SJSA1 (cell line): Measurements from ENCODE around the gene CYYR1. TPM values are rescaled to one million over a fixed set of nuclear protein-coding genes. Genes with fewer than 3 reads are reported as not detected.

Experiments
- DNase-seq, 2 experiments: peaks; one replicate each; pipeline ENCODE4 v3.0.0-alpha.2; 2015 to 2020; ENCODE audit warnings: low spot score in 2 of 2, low read depth in 1 of 2
- H3K27ac ChIP-seq: fragments of 250-450 bp; sonication (Bioruptor Pico); 2 replicates; pipeline ENCODE4 v1.5.1; 2020; ENCODE audit warnings: mild to moderate bottlenecking, moderate library complexity
- H3K27me3 ChIP-seq: fragments of 250-450 bp; sonication (Bioruptor Pico); replicated peaks from 2 replicates; pipeline ENCODE4 v1.5.1; 2020; ENCODE audit warnings: mild to moderate bottlenecking, moderate library complexity
- H3K36me3 ChIP-seq: fragments of 250-450 bp; sonication (Bioruptor Pico); 2 replicates; pipeline ENCODE4 v1.5.1; 2020; ENCODE audit warnings: mild to moderate bottlenecking
- H3K4me1 ChIP-seq: fragments of 250-450 bp; sonication (Bioruptor Pico); replicated peaks from 2 replicates; pipeline ENCODE4 v1.6.1; 2021; ENCODE audit warnings: mild to moderate bottlenecking
- H3K4me3 ChIP-seq: fragments of 250-450 bp; sonication (Bioruptor Pico); 2 replicates; pipeline ENCODE4 v1.5.1; 2020; ENCODE audit warnings: mild to moderate bottlenecking
- H3K9me3 ChIP-seq: fragments of 250-450 bp; sonication (Bioruptor Pico); replicated peaks from 2 replicates; pipeline ENCODE4 v1.5.1; 2020; ENCODE audit warnings: mild to moderate bottlenecking
- total RNA-seq: library from RNA; depleted of rRNA; stranded (reverse); fragments of >200 nt; shearing (Covaris generic); gene quantifications from 2 replicates; pipeline ENCODE4 v1.2.3, GENCODE V29; 2014

The CYYR1 gene
- total RNA-seq, 1 experiment from 2014 or later = 22.3 TPM

DNA sequence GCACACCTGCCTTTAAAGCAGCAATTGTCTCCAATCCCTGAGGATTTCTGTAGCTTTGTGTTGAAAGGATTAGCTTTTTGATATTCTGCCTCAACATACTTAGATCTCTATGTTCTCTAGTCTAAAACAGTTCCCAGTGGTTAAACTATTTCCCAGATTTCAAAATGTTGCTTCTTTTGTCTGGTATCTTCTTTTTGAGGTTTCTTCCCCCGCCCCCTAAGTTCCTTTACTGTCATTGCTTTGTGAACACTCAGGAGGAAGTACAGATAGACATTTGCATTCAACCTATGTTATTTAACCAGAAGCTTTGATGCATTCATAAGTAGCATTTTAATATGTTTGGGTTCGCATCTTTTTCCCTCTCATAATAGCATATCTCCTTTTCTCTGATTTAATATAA, 33.5 kb downstream of the CYYR1 start:
- Histone ChIP-seq H3K9me3 (no peaks in the 10 kb centered on the region), H3K27me3 (no peaks in the 10 kb centered on the region), H3K27ac (no peak overlapping the region), H3K4me1 (no peaks in the 10 kb centered on the region), H3K4me3 (no peak overlapping the region), H3K36me3 (no peaks in the 10 kb centered on the region)
- no peak for DNase-seq

DNA sequence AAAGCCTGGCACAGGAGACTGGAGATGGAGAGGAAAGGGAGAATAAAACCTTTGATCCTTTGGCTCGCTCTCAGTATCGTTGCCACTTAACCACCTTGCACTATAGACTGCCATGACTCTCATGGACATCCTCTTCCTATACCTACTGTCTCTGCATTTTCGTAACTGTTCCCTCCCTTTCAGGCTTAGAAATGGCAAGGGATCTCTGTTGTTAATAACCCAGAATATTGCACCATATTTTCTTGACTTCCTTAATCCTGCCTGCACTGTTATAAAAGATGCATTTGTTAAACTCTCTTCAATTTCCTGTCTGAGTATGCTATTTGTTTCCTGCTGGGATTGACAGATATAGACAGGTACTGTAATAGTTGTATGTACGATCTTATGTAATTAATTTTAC, 38.6 kb downstream of the CYYR1 start:
- Histone ChIP-seq H3K4me1 (no peaks in the 10 kb centered on the region), H3K27ac (no peak overlapping the region), H3K36me3 (no peaks in the 10 kb centered on the region), H3K9me3 (no peaks in the 10 kb centered on the region), H3K4me3 (no peak overlapping the region), H3K27me3 (no peaks in the 10 kb centered on the region)
- DNase-seq = no peak

DNA sequence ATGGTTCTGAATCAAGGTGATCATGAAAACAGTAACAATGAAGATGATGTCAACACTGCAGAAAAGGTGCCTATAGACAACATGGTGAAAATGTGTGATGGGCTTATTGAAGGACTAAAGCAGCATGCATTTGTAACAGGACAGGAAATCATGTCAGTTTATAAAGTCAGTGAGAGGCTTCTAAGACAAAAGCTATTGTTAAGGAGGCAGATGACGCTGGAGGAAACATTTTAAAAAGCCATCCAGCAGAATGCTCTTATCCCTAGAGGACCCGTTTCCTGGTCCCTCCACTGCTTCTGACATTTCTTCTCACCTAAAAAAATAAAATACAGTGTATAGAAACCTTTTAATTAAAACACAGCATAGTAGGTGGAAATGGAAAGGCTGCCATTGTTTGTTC, 40.9 kb downstream of the CYYR1 start:
- no peak for DNase-seq
- no peaks in the 10 kb centered on the region for H3K27me3 ChIP-seq
- no peaks in the 10 kb centered on the region for H3K4me1 ChIP-seq
- H3K9me3 ChIP-seq = no peaks in the 10 kb centered on the region
- no peaks in the 10 kb centered on the region for H3K36me3 ChIP-seq
- no peak overlapping the region for H3K27ac ChIP-seq
- no peak overlapping the region for H3K4me3 ChIP-seq

DNA sequence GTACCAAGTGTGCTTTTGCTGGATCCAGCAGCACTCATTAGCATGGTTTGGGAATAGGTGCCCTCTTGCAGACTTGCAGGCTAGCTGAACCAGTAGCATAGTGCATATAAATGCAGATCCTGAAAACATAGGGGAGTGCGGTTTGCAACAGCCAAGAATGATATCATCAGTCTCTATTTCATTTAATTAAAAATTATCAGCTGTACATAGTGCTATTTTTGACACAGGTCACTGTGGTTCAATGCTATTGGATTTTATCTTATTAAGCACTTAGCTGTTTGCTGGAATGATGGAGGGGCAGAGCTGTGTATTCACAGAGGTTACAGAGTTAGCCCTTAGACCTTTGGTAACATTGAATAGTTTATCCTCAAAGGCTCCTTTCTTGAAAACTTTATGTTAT, 43.6 kb downstream of the CYYR1 start:
- H3K27ac ChIP-seq = no peak overlapping the region
- H3K27me3 ChIP-seq = no peaks in the 10 kb centered on the region
- no peaks in the 10 kb centered on the region for H3K9me3 ChIP-seq
- no peaks in the 10 kb centered on the region for H3K4me1 ChIP-seq
- no peaks in the 10 kb centered on the region for H3K36me3 ChIP-seq
- H3K4me3 ChIP-seq = no peak overlapping the region
- DNase-seq = no peak

DNA sequence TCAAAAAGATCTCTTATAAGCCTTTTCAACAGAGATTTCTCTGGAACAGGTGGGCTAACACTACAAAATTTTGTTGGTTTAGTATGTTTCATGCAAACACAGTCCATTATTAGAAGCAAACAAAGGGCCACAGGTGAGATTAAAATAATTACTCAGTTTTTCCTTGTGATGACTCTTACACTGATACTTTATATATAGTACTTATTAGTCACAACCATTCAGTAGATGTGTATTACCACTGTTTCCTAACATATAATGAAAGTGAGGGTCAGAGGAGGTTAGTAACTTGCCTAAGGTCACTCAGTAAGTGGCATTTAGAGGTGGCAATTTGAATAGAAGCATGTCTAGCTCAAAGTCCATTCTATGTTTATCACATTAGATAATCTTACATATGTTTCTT, 44.2 kb downstream of the CYYR1 start:
- Histone ChIP-seq H3K4me3 (no peak overlapping the region), H3K4me1 (no peaks in the 10 kb centered on the region), H3K27ac (no peak overlapping the region), H3K9me3 (no peaks in the 10 kb centered on the region), H3K27me3 (no peaks in the 10 kb centered on the region), H3K36me3 (no peaks in the 10 kb centered on the region)
- no peak for DNase-seq

DNA sequence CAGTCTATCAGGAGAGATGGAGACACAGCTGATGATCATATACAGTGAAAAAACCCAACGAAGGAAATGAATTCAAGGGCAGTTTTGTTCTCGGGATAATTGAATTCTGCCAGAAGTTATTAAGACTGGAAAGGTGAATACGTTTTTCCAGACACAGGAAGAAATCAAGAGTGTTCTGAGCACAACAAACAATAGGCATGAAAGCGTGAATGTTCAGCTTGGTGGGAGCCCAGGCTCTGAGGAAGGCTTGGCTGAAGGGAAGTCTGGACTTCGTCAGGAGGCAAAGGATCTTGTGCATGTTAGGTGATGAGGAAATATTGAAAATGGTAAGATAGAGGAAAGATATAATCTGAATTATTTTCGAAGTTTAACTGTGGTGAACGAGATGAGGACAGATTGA, 50.4 kb downstream of the CYYR1 start:
- no peaks in the 10 kb centered on the region for H3K27me3 ChIP-seq
- no peak overlapping the region for H3K4me3 ChIP-seq
- H3K4me1 ChIP-seq = no peaks in the 10 kb centered on the region
- H3K27ac ChIP-seq = no peak overlapping the region
- H3K9me3 ChIP-seq = no peaks in the 10 kb centered on the region; the same call in 1 of the 2 replicates
- no peak for DNase-seq
- H3K36me3 ChIP-seq = no peaks in the 10 kb centered on the region

GRCh38 chr21:26519142-26519541, 53.9 kb downstream of the CYYR1 start:
- Histone ChIP-seq H3K27me3 (no peaks in the 10 kb centered on the region), H3K4me3 (no peak overlapping the region), H3K9me3 (no peaks in the 10 kb centered on the region; the same call in 1 of the 2 replicates), H3K36me3 (no peaks in the 10 kb centered on the region), H3K4me1 (no peaks in the 10 kb centered on the region), H3K27ac (no peak overlapping the region)
- DNase-seq = no peak

- Histone ChIP-seq H3K9me3 (no peaks in the 10 kb centered on the region; the same call in 1 of the 2 replicates), H3K27me3 (no peaks in the 10 kb centered on the region), H3K4me3 (no peak overlapping the region), H3K4me1 (no peaks in the 10 kb centered on the region), H3K27ac (no peak overlapping the region), H3K36me3 (no peaks in the 10 kb centered on the region)
- no peak for DNase-seq
These were observed 57.8 kb downstream of the CYYR1 start for GRCh38 chr21:26515257-26515656.

DNA sequence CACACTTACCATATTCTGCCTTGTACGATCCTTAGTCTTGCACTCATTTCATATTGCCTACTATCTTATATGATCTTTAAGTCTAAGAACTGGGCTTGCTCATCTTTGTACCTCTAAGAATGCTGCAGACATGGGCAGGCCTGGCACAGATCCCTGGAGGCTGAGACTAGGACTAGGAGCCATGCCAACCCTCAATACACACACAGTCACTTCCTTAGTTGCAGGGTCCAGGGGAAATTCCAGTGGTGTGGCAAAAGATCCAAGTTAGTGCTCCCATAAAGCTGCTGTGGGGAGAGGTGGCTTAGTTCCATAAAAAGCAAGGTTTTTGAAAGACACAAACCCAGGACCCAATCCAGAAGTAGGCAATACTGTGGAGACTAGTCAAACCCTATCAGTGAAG, 59.9 kb downstream of the CYYR1 start:
- no peak for DNase-seq
- no peaks in the 10 kb centered on the region; the same call in 1 of the 2 replicates for H3K9me3 ChIP-seq

DNA sequence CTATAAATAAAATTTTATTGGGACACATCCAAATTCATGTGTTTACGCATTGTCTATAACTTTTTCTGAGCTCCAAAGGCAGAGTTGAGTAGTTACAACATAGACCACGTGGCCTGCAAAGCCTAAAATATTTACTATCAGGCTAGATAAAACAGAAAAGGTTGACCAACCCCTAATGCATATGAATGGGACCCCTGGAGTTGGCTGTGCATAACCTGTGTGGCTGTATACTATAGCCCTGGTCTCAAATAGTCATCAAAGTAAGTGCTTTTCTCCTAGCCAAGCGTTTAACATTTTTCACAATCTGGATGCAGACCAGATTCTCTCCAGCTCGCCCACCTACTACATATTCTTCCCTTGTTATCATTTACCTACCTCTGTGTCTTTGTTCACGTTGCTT, 60.4 kb downstream of the CYYR1 start:
- Histone ChIP-seq H3K4me1 (no peaks in the 10 kb centered on the region), H3K27ac (no peak overlapping the region), H3K9me3 (no peaks in the 10 kb centered on the region)

More for the DNA sequence above, 59.9 kb downstream of the CYYR1 start:
- H3K36me3 ChIP-seq = no peaks in the 10 kb centered on the region
- no peaks in the 10 kb centered on the region for H3K4me1 ChIP-seq
- H3K27ac ChIP-seq = no peak overlapping the region
- H3K27me3 ChIP-seq = no peaks in the 10 kb centered on the region
- H3K4me3 ChIP-seq = no peak overlapping the region

DNA sequence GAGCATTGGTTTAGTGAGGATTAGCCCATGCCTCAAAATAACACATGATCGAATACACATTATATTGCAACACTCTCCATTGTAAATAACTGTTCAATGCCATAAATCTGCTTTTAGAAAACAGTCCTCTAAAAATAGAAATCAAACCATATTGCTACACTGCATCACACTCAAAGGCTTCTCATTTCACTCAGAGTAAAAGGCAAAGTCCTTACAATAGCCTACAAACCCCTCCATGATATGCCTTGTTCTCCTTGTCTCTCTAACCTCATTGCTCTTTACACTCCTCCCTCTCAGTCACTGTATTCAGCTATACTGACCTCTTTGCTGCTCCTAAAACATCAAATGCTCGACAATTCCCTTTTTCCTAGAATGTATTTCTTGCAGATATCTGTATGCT, 64.2 kb downstream of the CYYR1 start:
- Histone ChIP-seq H3K27ac (no peak overlapping the region), H3K4me1 (no peaks in the 10 kb centered on the region), H3K9me3 (no peaks in the 10 kb centered on the region), H3K36me3 (no peaks in the 10 kb centered on the region), H3K27me3 (no peaks in the 10 kb centered on the region), H3K4me3 (no peak overlapping the region)
- DNase-seq = no peak

More for the DNA sequence above, 60.4 kb downstream of the CYYR1 start:
- no peak overlapping the region for H3K4me3 ChIP-seq
- no peak for DNase-seq
- H3K27me3 ChIP-seq = no peaks in the 10 kb centered on the region
- no peaks in the 10 kb centered on the region for H3K36me3 ChIP-seq

GRCh38 chr21:26506956-26507355, 66.1 kb downstream of the CYYR1 start:
- Histone ChIP-seq H3K27me3 (no peaks in the 10 kb centered on the region), H3K9me3 (no peaks in the 10 kb centered on the region), H3K4me3 (no peak overlapping the region), H3K36me3 (no peaks in the 10 kb centered on the region), H3K4me1 (no peaks in the 10 kb centered on the region), H3K27ac (no peak overlapping the region)
- DNase-seq = no peak

- H3K4me1 ChIP-seq = no peaks in the 10 kb centered on the region
- no peak overlapping the region for H3K27ac ChIP-seq
- no peaks in the 10 kb centered on the region for H3K9me3 ChIP-seq
- H3K4me3 ChIP-seq = no peak overlapping the region
- no peaks in the 10 kb centered on the region for H3K36me3 ChIP-seq
- no peak for DNase-seq
- H3K27me3 ChIP-seq = no peaks in the 10 kb centered on the region
These were observed 67.9 kb downstream of the CYYR1 start for GRCh38 chr21:26505211-26505610.

- Histone ChIP-seq H3K27ac (no peak overlapping the region), H3K4me1 (no peaks in the 10 kb centered on the region), H3K9me3 (no peaks in the 10 kb centered on the region), H3K27me3 (no peaks in the 10 kb centered on the region), H3K36me3 (no peaks in the 10 kb centered on the region), H3K4me3 (no peak overlapping the region)
- no peak for DNase-seq
These were observed 69.7 kb downstream of the CYYR1 start for GRCh38 chr21:26503414-26503813.

GRCh38 chr21:26501495-26502021, 71.5 kb downstream of the CYYR1 start:
- Histone ChIP-seq H3K4me3 (no peak overlapping the region), H3K27me3 (no peaks in the 10 kb centered on the region), H3K36me3 (no peaks in the 10 kb centered on the region), H3K4me1 (no peaks in the 10 kb centered on the region), H3K27ac (no peak overlapping the region), H3K9me3 (no peaks in the 10 kb centered on the region)
- DNase-seq = no peak
